ENCODE data around the gene PKN1. TPM values are rescaled to one million over a fixed set of nuclear protein-coding genes. Genes with fewer than 3 reads are reported as not detected.
A peak's percentile ranks its signal among the peaks of the same experiment; 100 is the strongest.

The PKN1 gene
- total and polyA plus RNA-seq, 10 of the 15 experiments (the other 5 are each of a cell fraction or from before 2014, with no cell fraction given) = 1.0 to 189 (median 52.7) TPM

DNA sequence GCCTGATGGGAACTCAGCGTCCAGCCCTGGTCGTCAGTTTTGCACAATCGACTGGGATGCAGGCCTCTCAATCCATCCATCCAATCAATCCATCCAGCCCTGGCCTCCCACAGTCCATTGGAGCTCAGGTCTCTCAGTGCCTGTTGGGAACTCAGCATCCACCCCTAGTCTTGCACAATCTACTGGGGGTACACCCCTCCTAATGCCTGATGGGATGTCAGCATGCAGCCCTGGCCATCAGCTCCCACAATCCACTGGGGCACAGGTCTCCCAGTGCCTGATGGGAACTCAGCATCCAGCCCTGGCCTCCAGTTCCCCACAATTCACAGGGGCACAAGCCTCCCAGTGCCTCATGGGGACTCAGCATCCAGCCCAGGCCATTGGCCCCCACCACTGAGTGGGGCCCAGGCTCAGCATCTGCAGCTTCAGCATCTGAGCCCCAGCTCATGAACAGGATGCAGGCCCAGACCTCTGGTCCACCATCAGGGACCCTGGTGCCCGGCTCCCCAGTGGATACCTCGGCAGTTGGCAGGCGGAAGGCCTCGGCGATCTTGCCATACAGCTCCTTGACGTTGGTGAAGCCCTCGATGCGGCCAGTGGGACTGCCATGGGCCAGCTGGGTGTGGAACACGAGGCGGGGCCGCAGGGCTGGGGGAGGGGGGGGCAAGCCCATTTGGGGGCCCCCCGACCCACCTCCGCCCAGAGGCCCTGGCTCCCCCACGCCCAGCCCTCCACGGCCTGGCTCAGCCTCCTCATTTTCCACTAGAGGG lies 49.3 kb downstream of the PKN1 start:
- no peak for FAIRE-seq
- H3K4me2 ChIP-seq (ENCODE audit: control insufficient read depth, insufficient read depth) = no peak overlapping the region
- H3K36me3 ChIP-seq (ENCODE audit: control insufficient read depth in 2 of 2, insufficient read depth in 2 of 2, low read length in 1 of 2) = no peaks in the 10 kb centered on the region; a peak in 1 of 4 replicates
- H4K20me1 ChIP-seq (ENCODE audit: control insufficient read depth, insufficient read depth) = no peaks in the 10 kb centered on the region
- no TSS peak for BruUV-seq (replicated peaks)
- H3K27ac ChIP-seq (ENCODE audit: control insufficient read depth, insufficient read depth) = no peak overlapping the region
- H3K27me3 ChIP-seq (replicated peaks in 1 of 2; ENCODE audit: control insufficient read depth in 2 of 2, insufficient read depth in 2 of 2, low read length in 1 of 2) = no peaks in the 10 kb centered on the region
- intact Hi-C loops (cut with micrococcal nuclease; ENCODE audit: unreplicated experiment) = loop anchor here (10.0 kb wide), 1 partner anchor 278 kb away; the partner anchor contains the start of gene ADGRL1
- H3K79me2 ChIP-seq (ENCODE audit: control insufficient read depth, insufficient read depth, low read length) = no peaks in the 10 kb centered on the region
- no peak overlapping the region for H3K4me3 ChIP-seq
- no peak for TF ChIP-seq RB1 (IDR thresholded peaks at IDR 0.05; ENCODE audit: borderline replicate concordance)
- no peak for TF ChIP-seq CHD1 (IDR thresholded peaks at IDR 0.05; ENCODE audit: low read depth, low read length)
- in situ Hi-C loops (cut with MboI) = no loop called here
- H3K4me1 ChIP-seq (ENCODE audit: control insufficient read depth, insufficient read depth, low read length) = no peaks in the 10 kb centered on the region; the same call in 1 of the 2 replicates
- H3K9me3 ChIP-seq (replicated peaks; ENCODE audit: control insufficient read depth, insufficient read depth, low read length) = no peaks in the 10 kb centered on the region
- POLR2A ChIA-PET = interaction anchor here (0.6 to 0.7 kb wide), 2 partner anchors 401 to 449 kb away, joined by 3 to 8 read pairs; no protein-coding TSS in a partner anchor
- RAD21 ChIA-PET (ENCODE audit: unreplicated experiment) = interaction anchor here (0.5 to 2.1 kb wide), 2 partner anchors 21 to 346 kb away, joined by 3 to 8 read pairs; partner anchors contain the start of gene ASF1B
- 76% methylated on average over 10 of the region's 18 CpGs for whole genome bisulfite sequencing (ENCODE audit: insufficient coverage, insufficient replicate concordance, low lambda C conversion rate, missing lambda C conversion rate)
- no peak for DNase-seq (ENCODE audit: low read depth, low spot score)
- SMC1A ChIA-PET (ENCODE audit: uncharacterized antibody, unreplicated experiment) = no interaction called here
- ATAC-seq = no peak
- H2AFZ ChIP-seq (ENCODE audit: control insufficient read depth, low read depth, low read length) = no peak overlapping the region
- CTCF ChIA-PET = interaction anchor here (0.7 to 5.1 kb wide), 4 partner anchors 51 to 143 kb away, joined by 3 to 42 read pairs (median 3); partner anchors contain the start of gene PKN1
- H3K9ac ChIP-seq (ENCODE audit: control insufficient read depth, insufficient read depth, low read length) = no peak overlapping the region

DNA sequence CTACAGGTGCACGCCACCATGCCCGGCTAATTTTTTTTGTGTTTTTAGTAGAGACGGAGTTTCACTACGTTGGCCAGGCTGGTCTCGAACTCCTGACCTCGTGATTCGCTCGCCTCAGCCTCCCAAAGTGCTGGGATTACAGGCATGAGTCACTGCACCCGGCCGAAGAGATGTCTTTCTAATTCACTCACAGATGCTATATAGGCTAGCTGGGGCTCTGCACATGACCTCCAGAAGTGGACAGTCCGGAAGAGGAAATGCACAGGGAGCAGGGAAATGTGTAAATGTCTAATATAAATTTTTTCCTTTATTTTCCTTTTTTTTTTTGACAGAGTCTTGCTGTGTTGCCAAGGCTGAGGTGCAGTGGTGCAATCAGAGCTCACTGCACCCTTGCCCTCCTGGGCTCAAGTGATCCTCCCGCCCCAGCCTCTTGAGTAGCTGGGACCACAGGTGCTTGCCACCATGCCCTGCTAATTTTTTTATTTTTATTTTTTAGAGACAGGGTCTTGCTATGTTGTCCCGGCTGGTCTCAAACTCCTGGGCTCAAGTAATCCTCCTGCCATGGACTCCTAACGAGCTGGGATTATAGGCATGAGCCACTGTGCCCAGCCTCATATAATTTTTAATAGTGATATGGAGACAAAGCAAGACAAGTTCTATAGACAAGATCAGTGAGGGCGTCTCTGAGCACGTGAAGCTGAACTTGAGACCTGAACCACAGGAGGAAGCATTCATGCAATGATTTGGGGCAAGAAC lies 54.4 kb downstream of the PKN1 start:
- FAIRE-seq (peak; percentile 41), ATAC-seq (no peak), DNase-seq (ENCODE audit: low read depth, low spot score) (no peak)
- no peaks in the 10 kb centered on the region; a peak in 1 of 4 replicates for H3K36me3 ChIP-seq (ENCODE audit: control insufficient read depth in 2 of 2, insufficient read depth in 2 of 2, low read length in 1 of 2)
- ChIA-PET CTCF (interaction anchor here (0.7 to 3.1 kb wide), 11 partner anchors 8 to 157 kb away, joined by 3 to 10 read pairs (median 3); partner anchors contain the start of genes DNAJB1, GIPC1 and PTGER1), SMC1A (ENCODE audit: uncharacterized antibody, unreplicated experiment) (interaction anchor here (1.2 kb wide), 1 partner anchor 352 kb away, joined by 3 read pairs; the partner anchor contains the start of gene ASF1B), RAD21 (ENCODE audit: unreplicated experiment) (interaction anchor here (1.1 kb wide), 1 partner anchor 351 kb away, joined by 6 read pairs; the partner anchor contains the start of gene ASF1B), POLR2A (interaction anchor here (0.6 to 0.7 kb wide), 2 partner anchors 9 to 265 kb away, joined by 4 to 5 read pairs; partner anchors contain the start of gene GIPC1)
- no peak overlapping the region for H3K4me2 ChIP-seq (ENCODE audit: control insufficient read depth, insufficient read depth)
- BruUV-seq (replicated peaks) = no TSS peak
- intact Hi-C loops (cut with micrococcal nuclease; ENCODE audit: unreplicated experiment) = loop anchor here (10.0 kb wide), 1 partner anchor 283 kb away; the partner anchor contains the start of gene ADGRL1
- H4K20me1 ChIP-seq (ENCODE audit: control insufficient read depth, insufficient read depth) = no peaks in the 10 kb centered on the region
- no peak overlapping the region for H3K9ac ChIP-seq (ENCODE audit: control insufficient read depth, insufficient read depth, low read length)
- H3K4me1 ChIP-seq (ENCODE audit: control insufficient read depth, insufficient read depth, low read length) = no peaks in the 10 kb centered on the region
- TF ChIP-seq HDGF (IDR thresholded peaks at IDR 0.05) = no peak
- in situ Hi-C loops (cut with MboI) = loop anchor here (5.0 kb wide), 1 partner anchor 290 kb away; no protein-coding TSS in a partner anchor
- no peaks in the 10 kb centered on the region for H3K79me2 ChIP-seq (ENCODE audit: control insufficient read depth, insufficient read depth, low read length)
- H3K9me3 ChIP-seq (replicated peaks; ENCODE audit: control insufficient read depth, insufficient read depth, low read length) = no peaks in the 10 kb centered on the region
- WGBS (ENCODE audit: insufficient coverage, insufficient replicate concordance, low lambda C conversion rate, missing lambda C conversion rate) = 77% methylated on average over 16 of the region's 16 CpGs
- H3K27me3 ChIP-seq (replicated peaks in 1 of 2; ENCODE audit: control insufficient read depth in 2 of 2, insufficient read depth in 2 of 2, low read length in 1 of 2) = no peaks in the 10 kb centered on the region
- no peak overlapping the region for H3K27ac ChIP-seq (ENCODE audit: control insufficient read depth, insufficient read depth)
- no peak overlapping the region for H3K4me3 ChIP-seq
- H2AFZ ChIP-seq (ENCODE audit: control insufficient read depth, low read depth, low read length) = no peak overlapping the region

All from GM12878 (cell line).